HG02870 (cell line): Measurements from ENCODE around the gene SDS.

Experiments used
- ATAC-seq: cut with Tn5 transposase; IDR thresholded peaks from one replicate; pipeline ENCODE4 v1.9.1; 2021; ENCODE audit warnings: mild to moderate bottlenecking, moderate library complexity; ENCODE audit not compliant: unreplicated experiment

Gene SDS

DNA sequence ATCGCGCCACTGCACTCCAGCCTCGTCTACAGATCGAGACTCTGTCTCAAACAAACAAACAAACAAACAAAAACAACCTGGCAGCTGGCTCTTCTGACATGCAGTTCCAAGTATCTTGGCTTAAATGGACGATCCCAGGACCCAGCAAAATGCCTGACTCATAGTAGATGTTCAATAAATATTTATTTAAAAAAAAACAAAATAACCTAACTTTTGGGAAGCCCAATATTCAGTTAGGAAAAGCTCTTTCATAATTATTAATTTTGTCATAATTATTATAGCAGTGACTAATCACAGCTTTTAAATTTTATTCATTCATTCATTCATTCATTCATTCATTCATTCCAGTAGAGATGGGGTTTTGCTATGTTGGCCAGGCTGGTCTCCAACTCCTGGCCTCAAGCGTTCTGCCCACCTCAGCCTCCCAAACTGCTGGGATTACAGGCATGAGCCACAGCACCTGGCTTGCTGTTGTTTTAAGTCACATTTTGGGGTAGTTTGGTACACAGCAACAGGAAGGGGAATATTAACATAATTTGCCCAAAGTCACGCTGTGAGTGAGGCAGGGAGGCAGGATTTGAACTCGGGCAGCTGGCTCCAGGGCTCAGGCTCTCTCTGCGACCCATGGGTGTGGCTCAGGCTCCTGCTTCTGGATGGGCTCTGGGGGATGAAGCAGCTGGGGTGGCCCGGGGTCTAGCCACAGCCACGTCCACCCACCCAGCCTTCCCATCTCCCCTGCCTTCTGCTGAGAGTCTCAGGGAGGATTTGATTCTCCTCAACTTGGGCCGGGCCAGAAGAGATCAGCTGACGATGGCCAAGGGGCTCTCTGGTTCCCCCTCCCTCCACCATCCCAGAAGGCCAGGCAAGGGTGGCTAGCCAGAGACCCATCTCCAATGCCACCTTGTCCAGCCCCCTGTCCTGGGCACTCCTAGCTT is 2.4 kb downstream of the SDS start:
- ATAC-seq = no peak

DNA sequence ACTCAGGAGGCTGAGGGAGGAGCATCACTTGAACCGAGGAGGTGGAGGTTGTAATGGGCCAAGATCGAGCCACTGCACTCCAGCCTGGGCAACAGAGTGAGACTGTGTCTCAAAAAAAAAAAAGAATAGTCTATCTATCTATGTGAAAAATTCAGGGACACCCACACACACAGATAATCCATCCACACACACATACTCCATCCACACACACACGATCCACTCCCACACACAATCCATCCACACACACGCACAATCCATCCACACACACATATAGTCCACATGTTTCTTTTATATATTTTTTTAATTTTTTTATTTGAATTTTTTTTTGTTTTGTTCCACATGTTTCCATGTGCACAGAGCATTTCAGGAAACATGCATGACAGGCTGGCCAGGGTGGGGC is 3.3 kb downstream of the SDS start:
- no peak for ATAC-seq

DNA sequence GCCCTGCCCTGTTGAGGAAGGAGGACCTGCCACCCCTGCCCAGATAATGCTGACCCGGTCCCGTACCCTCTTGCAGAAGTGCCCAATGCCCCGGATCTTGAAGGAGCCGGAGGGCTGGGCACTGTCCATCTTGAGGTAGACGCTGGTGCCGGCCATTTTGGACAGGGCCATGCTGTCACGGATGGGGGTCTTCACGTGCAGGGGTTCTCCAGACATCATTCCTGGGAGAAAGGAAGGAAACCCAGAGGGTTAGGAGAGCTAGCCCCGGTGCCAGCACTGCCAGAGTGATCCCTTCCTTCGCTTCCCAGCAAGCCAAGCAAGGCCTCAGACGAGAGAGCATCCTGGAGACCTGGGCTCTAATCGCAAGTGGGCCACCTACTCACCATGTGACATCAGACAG is 4.2 kb downstream of the SDS start:
- ATAC-seq = no peak

DNA sequence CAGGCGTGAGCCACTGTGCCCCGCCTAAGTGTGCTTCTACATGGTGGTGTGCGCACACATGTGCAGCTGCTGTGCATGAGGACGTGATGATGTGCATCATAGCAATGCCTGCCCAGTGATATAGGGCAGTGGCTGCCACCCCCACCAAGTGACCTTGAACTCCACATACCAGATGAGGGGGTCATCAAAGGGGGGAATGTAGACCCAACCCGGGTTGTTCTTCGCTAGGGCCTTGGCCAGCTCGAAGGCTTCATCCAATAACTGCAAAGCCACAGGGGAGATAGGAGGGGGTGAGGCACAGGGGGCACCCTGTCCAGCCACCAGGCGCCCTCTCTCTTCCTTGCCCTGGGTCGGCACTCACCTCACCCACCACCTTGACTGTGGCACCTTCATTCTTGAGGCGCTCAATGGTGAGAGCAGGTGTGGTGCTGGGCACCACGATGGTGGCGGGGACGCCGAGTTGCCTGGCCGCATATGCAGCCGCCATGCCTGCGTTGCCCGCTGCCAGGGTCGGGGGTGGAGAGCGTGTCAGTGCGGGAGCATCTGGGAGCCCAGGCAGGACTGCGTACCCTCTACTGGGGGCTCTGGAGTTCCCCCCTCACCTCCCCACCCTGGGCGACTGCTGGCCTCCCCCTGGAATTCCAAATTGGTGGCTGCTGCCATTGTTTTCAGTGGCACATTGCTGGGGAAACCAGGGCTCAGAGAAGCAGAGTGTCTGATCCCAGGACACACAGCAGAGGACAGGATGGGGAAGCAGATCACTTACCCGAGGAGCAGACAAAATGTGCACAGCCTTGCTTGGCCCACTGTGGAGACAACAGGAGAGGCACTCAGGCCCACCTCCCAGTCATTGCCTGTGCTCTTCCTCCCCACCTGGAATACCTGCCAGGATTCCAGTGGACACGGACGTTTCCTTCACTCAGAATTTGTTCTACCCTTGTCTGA is 5.1 kb downstream of the SDS start:
- no peak for ATAC-seq

DNA sequence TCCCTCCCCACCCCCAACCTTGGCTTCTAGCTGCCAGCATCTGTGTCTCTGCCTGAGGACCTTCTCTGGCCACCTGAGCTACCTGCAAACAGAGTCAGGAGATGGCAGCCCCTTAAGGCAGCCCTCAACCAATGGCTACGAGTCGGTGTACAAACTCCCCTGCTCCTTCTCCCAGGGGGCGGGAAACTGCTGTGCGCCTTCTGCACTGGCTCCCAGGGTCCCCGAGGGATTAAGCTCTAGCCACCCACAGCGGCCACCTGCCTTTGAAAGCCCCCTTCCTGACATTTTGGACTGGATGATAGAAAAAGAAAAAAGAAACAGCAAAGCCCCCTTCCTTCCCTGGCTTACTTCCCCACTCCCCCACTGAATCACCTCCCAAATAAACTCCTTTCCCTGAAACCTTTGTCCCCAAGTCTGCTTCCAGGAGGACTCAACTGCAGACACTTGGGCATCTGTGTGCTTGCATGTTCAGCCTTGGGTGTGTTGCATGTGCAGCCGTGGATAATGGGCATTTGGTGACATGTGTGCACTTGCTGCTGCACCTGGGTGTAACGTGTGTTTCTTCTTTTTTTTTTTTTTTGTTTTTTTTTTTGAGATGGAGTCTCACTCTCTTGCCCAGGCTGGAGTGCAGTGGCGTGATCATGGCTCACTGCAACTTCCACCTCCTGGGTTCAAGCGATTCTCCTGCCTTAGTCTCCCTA is 6.0 kb downstream of the SDS start:
- no peak for ATAC-seq

DNA sequence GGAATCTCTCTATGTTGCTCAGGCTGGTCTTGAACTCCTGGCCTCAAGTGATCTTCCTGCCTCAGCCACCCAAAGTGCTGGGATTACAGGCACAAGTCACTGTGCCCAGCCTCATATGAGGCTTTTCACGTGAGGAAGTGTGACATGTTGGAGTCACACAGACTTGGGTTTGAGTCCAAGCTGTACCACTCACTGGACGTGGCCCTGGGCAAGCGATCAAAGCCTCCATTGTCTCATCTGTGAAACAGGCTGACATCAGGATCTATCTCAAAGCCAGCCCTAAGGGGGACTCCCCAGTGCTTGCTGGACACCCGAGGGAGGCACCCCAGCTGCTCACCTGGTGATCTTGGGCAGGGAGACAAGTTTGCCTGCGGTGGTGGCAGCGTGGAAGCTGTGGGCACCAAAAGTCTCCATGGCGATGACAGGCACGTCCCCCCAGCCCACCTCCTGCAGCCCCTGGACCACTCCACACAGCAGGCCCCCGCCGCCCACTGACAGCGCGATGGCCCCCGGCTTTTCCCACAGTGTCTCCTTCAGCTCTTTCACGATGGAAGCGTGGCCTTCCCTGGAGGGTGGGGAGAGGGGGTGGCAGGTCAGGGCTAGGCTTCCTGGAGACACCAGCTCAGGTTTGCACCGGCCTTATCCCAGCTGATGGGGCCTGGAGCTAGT is 6.7 kb downstream of the SDS start:
- ATAC-seq = no peak

DNA sequence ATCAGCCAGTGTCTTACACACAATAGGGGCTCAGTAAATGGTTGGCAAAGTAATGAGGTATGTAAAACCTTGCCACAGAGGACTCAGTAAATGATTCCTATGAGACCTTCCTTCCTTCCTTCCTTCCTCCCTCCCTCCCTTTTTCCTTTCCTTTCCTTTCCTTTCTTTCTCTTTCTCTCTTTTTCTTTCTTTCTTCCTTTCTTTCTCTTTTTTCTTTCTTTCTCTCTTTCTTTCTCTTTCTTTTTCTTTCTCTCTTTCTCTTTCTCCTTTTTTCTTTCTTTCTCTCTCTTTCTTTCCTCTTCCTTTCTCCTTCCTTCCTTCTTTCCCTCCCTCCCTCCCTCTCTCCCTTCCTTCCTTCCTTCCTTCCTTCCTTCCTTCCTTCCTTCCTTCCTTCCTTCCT is 7.5 kb downstream of the SDS start:
- ATAC-seq = no peak

DNA sequence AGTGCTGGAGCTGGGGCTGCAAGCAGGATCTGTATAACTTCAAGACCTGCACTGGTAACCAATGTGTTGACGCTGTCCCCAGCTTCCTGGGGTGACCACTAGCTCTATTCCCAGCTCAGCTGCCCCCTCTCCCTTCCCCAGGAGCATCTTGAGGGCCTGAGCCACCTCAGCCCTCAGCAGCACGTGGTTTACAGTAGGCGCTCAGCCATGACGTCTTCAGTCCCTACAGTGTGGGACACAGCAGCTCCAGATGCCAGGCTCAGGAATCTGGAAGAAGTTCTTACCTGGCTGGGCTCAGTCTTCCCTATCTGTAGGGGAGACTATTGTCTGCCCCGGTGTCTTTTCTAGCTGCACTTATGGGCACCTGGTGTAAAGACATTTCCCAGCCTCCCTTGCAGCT is 8.6 kb downstream of the SDS start:
- no peak for ATAC-seq

DNA sequence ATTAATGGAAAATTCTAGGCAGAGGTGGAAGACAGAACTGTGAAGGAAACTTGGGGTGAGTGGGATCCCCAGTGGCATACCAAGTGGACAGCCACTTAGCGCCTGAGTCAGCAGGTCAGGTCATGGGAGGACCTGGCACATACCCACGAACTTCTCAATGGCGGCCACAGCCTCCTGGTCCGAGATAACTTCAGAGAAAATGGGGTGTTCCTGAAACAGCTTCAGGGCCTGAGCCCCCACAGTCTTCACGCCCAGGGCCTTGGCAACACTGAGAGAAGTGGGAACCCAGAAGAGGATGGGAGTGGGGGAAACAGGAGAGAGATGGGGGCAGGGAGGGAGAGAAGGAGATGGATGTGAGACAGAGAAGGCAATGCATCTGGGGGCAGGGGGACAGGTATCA is 9.9 kb downstream of the SDS start:
- no peak for ATAC-seq

DNA sequence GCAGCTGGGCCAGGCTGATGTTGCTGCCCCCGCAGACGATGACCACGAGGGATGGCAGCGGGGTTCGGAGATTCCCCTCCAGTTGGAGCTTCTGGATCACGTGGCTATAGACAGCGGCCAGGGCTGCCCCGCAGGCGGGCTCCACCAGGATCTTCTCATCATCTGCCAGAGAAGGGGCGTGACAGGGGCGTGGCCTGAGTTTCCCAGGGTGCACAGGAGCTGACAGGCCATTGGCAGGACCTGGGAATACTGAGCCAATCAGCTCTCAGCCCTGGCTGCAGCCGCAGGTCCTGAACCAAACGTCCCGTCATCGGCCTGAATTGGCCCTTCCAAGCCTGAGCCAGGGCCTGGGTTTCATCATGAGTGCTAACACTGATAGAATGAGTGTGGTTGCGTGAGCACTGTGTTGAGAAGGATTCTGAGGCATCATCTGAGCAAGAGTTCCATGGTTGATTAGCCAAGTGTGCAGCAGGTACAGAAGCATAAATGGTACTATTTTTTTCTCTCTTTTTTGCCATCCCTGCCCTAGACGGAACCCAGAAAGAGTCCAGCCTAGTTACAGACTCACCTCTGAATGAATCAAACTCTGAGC is 10.6 kb downstream of the SDS start:
- no peak for ATAC-seq

DNA sequence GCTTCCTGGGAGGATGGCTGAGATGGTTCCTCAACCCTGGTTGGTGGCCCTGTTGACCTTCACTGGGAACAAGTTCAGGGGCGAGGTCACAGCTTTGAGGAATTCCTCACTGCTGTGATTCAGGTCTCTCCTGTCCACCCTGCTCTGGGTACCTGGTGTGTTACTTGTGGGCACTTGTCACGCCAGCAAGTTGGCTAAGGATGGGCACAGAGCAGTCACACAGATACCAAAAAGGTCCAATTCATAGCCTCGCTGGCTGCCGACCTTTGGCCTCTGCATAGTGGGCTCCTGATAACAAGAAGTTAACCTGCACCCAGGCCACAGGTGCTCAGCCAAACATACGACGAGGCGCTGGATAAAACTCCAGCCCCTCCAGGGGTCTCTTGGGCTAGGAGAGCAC is 11.2 kb downstream of the SDS start:
- no peak for ATAC-seq

DNA sequence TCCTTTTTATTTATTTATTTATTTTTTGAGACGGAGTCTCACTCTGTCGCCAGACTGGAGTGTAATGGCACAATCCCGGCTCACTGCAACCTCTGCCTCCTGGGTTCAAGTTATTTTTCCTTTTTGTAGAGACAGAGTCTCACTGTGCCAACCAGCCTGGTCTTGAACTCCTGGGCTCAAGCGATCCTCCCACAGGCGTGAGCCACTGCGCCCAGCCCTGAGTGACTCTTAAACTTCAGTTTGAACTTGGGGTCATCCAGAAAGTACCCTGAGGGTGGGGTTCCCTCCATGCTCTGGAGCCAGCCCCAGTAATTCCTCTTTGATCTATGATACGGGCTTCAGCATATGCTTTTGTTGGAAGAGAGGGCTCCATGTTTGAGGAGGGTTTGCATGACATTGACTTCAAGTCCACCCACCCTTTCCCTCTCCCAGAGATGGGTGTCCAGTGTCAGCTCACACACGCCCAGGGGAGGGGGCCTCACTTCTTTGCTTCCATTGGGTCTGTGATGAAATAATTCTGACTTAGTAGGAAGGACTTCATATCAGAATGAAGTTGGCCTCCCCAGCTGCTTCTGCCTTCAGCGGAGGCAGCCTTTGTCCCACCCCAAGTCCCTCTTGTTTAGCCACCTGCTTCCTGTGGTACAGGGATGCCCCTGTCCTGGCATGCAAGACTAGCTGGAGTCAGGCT is 11.9 kb downstream of the SDS start:
- ATAC-seq = no peak

DNA sequence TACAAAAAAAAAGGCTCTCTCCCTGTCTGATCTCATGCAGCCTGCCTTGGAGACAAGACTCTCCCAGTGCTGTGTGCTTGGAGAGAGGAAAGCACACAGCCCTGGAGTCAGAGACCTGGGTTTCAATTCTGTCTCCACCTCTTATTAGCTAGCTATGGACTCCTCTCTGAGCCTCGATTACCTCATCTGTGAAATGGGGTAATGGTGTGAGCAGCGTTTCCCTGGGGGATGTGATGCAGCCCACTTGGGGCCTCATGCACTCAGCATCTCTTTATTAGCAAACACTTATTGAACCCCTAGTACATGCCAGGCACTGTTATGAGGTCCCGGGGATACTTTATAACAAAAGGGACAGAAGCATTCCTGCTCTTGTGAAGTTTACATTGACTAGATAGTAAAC is 12.5 kb downstream of the SDS start:
- ATAC-seq = no peak

DNA sequence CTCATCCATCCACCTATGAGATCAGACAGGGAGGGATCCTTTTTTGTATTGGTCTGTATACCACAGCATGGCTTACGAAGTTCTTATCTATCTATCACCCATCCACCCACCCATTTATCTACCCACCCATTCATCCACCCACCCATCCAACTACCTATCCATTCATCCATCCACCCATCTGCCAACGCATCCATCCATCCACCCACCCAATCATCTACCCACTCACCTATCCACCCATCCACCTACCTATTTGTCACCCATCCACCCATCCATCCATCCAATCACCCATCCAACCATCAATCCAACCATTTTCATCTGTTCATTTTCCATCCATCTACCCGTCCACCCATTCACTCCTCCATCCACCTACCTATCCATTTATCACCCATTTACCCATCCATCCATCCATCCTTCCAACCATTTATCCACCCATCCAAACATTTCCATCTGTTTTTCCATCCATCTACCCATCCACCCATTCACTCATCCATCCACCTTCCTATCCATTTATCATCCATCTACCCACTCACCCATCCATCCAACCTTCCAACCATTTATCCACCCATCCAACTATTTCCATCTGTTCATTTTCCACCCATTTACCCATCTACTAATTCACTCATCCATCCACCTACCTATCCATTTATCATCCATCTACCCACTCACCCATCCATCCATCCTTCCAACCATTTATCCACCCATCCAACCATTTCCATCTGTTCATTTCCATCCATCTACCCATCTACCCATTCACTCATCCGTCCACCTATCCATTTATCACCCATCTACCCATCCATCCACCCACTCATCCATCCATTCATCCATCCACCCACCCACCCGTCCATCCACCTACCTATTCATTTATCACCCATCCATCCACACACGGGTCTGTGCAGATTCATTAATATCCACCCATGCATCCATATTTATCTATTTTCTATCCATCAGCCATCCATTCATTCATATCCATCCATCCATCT is 13.3 kb downstream of the SDS start:
- no peak for ATAC-seq

DNA sequence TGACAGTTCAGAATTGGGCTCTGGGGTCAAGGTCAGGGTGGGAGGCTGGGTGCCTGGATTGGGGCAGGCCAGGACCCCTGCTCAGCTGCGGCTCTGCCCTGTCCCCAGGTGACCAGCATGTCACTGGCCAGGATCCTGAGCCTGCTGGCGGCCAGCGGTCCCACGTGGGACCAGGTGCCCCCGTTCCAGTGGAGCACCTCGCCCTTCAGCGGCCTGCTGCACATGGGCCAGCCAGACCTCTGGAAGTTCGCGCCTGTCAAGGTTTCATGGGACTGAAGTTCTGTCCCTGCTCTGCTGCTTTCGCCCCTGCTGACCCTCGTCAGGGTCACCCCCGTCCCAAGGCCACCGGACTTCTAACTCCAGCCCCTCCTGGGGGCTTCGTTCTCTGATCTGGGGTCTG is 15.3 kb downstream of the SDS start:
- no peak for ATAC-seq

DNA sequence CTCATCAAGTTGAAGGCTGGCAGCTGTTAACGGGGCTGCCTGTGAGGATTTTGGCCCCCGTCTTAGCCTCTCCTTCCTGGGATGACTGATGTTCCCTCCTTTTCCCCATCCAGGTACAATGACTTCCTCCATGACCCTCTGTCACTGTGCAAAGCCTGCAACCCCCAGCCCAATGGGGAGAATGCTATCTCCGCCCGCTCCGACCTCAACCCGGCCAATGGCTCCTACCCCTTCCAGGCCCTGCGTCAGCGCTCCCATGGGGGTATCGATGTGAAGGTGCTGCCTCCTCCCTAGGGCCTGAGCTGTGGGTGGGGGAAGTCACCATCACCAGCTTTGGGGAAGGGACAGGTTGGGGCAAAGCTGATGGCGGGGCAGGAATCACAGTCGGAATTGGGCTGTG is 16.1 kb downstream of the SDS start:
- no peak for ATAC-seq

DNA sequence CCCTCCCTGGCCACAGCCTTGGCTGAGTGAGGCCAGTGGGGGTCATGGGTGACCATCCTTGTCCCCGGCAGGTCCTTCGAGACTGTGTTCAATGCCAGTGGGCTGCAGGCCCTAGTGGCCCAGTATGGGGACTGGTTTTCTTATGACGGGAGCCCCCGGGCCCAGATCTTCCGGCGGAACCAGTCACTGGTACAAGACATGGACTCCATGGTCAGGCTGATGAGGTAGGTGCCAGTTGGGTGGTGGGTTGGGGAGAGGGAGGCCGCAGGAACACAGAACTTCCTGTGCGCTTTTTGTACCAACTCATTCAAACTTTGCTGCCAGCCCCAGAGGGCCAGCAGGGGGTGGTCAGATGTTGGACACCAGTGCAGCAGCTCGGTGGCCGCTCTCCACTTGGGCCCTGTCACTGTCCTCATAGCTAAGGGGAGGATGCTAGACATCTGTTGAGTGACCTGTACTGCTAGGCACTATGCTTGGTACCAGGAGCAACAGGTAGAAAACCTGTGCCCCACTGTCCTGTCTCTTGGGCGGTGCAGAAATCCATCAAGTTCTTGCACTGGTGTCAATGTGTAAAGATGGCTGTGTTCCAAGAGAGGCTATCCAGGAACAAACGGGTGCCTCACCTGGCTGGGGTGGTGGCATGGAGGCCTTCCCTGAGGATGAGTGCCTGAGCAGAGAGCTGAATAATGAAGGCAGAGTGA is 16.7 kb downstream of the SDS start:
- ATAC-seq = no peak

DNA sequence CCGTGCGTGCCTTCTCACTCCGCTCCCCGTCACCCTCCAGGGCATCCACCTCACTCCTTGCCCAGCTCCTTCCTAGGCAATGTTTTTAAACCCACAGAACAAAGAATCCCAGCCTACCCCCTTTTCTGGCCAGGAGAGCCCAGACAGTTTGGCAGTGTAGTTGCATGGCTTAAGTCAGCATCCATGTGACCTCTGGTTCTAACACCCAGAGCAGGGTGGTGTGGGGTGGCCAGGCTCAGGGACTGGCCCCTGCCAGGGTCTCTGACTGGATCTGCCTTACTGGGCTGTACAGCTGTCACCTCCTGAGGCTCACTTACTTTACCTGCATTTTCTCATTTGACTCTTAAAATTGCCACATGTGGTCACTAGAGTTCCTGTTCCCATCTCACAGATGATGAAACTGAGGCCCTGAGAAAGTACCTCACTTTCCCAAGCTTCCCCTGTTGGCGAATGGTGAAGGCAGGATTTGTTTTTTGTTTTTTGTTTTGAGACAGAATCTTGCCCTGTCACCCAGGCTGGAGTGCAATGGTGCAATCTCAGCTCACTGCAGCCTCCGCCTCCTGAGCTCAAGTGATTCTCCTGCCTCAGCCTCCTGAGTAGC is 18.3 kb downstream of the SDS start:
- ATAC-seq = no peak
